ENCODE data around the gene C12orf57.

The C12orf57 gene

DNA sequence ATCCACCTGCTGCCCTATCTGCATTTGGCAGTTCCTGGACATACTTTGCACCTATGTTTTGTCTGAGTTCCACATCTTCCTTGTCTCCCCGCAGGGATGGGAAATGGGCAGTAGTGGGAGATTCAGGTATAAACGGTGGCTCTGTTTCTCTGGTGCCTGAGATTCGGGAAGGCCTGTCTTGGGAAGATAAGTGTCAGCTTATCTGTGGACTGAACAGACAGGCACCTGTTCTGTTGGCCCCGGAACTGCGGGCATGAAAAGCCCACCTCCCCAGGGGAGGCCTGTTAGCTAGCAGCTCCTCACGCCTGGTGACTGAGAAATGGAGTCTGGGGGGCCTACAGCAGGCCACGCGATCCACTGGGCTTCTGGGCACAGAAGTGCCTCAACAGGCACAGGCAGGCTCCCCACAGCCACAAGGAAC lies 20.8 kb downstream of the C12orf57 start:
- H3K4me3 ChIP-seq (ENCODE audit: low read depth in 1 of 2, low read length in 2 of 2): peak overlapping the region in 1 of 2 donors; percentile 54
- no peaks in the 10 kb centered on the region for H3K9me3 ChIP-seq (ENCODE audit: control insufficient read depth in 1 of 2, low read length in 2 of 2)
- H3K27ac ChIP-seq (ENCODE audit: low read length): peak overlapping the region; percentile 84
- H3K27me3 ChIP-seq (ENCODE audit: low read depth, low read length): no peaks in the 10 kb centered on the region
- peaks cover 34 to 42% of the 10 kb centered on the region in 2 donors for H3K36me3 ChIP-seq (ENCODE audit: control insufficient read depth in 1 of 2, insufficient read depth in 2 of 2, low read length in 2 of 2)
- H3K4me1 ChIP-seq (ENCODE audit: control insufficient read depth in 1 of 2, insufficient read depth in 2 of 2, low read length in 2 of 2): peaks cover 18 to 52% of the 10 kb centered on the region in 2 donors

DNA sequence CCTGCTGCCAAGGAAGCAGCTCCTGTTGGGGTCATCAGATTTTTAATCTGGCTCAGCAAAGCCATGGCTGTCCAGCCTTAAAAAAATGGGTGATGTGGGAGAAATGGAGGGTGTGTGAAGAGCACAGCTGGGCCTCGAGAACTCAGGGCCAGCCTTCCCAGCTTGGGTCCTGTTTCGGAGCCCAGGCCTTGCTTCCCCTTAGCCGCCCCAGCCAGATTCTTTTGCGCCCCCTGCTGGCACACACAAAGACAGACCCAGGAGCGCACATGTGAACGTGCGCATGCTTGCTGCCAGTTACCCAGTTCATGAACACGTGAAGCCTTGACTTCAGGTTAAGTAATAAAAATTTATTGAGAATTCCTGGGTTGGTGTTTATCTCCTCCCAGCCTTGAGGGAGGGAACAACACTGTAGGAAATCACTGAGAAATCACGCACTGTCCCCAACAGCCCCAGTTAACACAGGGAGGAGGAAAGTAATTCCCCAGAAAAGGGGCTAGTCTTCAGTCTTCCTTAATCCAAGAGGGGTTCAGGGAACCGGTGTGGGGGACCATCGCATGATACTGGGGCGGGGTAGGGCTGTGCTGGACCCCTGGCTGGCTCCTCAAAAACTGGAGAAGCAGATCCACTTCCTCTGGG lies 21.3 kb downstream of the C12orf57 start:
- H3K27me3 ChIP-seq (ENCODE audit: low read depth, low read length): no peaks in the 10 kb centered on the region
- peak overlapping the region in 1 of 2 donors; percentile 54 for H3K4me3 ChIP-seq (ENCODE audit: low read depth in 1 of 2, low read length in 2 of 2)
- H3K27ac ChIP-seq (ENCODE audit: low read length): peak overlapping the region; percentile 84
- no peaks in the 10 kb centered on the region for H3K9me3 ChIP-seq (ENCODE audit: control insufficient read depth in 1 of 2, low read length in 2 of 2)
- H3K36me3 ChIP-seq (ENCODE audit: control insufficient read depth in 1 of 2, insufficient read depth in 2 of 2, low read length in 2 of 2): peaks cover 34 to 42% of the 10 kb centered on the region in 2 donors
- H3K4me1 ChIP-seq (ENCODE audit: control insufficient read depth in 1 of 2, insufficient read depth in 2 of 2, low read length in 2 of 2): peaks cover 18 to 57% of the 10 kb centered on the region in 2 donors

DNA sequence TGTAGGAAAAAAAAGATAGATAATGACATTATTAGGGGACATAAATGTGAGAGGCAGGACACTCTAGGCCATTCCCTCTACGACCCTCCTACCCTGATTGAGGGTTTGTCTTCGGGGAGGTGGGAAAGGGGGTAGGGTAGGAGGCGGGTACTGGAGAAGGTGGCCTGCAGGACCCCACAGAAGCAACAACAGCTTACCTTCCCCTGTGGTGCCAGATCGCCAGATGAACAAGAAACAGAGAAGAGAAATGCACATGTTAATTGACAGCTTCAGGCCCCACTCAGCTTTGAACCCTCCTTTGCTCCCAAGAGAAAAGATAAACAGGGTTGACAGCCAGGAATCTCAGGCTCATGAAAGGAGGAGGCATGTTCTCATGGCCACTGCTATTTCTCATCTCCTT lies 21.9 kb downstream of the C12orf57 start:
- H3K4me1 ChIP-seq (ENCODE audit: control insufficient read depth in 1 of 2, insufficient read depth in 2 of 2, low read length in 2 of 2): peaks cover 18 to 51% of the 10 kb centered on the region in 2 donors
- peaks cover 34 to 42% of the 10 kb centered on the region in 2 donors for H3K36me3 ChIP-seq (ENCODE audit: control insufficient read depth in 1 of 2, insufficient read depth in 2 of 2, low read length in 2 of 2)
- no peaks in the 10 kb centered on the region for H3K9me3 ChIP-seq (ENCODE audit: control insufficient read depth in 1 of 2, low read length in 2 of 2)
- H3K4me3 ChIP-seq (ENCODE audit: low read depth in 1 of 2, low read length in 2 of 2): no peak overlapping the region
- H3K27me3 ChIP-seq (ENCODE audit: low read depth, low read length): no peaks in the 10 kb centered on the region
- no peak overlapping the region for H3K27ac ChIP-seq (ENCODE audit: low read length)

DNA sequence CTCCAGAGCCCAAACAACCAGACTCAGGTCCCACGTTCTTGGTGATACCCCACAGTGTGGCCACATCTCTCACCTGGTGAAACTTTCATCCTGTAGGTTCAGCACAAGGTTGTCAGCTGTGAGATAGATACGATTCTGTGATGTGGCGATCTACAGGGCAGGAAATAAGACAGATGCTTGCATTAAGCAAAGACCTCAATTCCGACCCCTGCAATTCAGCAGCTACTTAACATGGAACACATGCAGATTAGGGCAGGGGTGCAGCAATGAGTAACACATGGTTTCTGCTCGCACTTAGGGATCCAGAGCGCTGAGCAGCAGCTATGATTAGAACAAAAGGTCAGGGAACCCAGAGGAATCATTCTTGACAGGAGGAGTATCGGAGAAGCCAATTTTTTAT lies 22.5 kb downstream of the C12orf57 start:
- H3K4me1 ChIP-seq (ENCODE audit: control insufficient read depth in 1 of 2, insufficient read depth in 2 of 2, low read length in 2 of 2): peaks cover 12 to 47% of the 10 kb centered on the region in 2 donors
- no peaks in the 10 kb centered on the region for H3K27me3 ChIP-seq (ENCODE audit: low read depth, low read length)
- H3K9me3 ChIP-seq (ENCODE audit: control insufficient read depth in 1 of 2, low read length in 2 of 2): no peaks in the 10 kb centered on the region
- H3K36me3 ChIP-seq (ENCODE audit: control insufficient read depth in 1 of 2, insufficient read depth in 2 of 2, low read length in 2 of 2): peaks cover 34 to 42% of the 10 kb centered on the region in 2 donors
- H3K27ac ChIP-seq (ENCODE audit: low read length): no peak overlapping the region
- no peak overlapping the region for H3K4me3 ChIP-seq (ENCODE audit: low read depth in 1 of 2, low read length in 2 of 2)

DNA sequence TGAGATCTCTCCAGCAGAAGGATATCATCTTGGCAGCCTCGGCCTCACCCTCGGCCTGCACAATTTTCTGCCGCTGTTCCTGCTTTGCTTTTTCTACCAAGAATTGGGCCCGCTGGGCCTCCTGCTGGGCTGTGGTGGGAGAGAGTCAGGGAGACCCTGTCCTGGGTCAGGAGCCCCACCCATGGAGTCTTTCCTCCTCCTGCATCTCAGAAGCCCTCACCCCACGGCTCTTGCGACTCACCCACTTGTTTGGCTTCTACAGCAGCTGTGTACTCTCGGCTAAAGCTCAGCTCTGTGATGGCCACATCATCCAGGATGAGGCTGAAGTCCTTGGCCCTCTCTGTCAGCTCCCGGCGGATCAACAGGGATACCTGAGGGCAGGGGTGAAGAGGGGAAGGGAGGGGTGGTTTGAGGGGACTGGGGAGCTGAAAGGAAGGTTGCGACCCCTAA lies 23.9 kb downstream of the C12orf57 start:
- H3K4me1 ChIP-seq (ENCODE audit: control insufficient read depth in 1 of 2, insufficient read depth in 2 of 2, low read length in 2 of 2): peaks cover 14 to 42% of the 10 kb centered on the region in 2 donors
- no peak overlapping the region for H3K27ac ChIP-seq (ENCODE audit: low read length)

DNA sequence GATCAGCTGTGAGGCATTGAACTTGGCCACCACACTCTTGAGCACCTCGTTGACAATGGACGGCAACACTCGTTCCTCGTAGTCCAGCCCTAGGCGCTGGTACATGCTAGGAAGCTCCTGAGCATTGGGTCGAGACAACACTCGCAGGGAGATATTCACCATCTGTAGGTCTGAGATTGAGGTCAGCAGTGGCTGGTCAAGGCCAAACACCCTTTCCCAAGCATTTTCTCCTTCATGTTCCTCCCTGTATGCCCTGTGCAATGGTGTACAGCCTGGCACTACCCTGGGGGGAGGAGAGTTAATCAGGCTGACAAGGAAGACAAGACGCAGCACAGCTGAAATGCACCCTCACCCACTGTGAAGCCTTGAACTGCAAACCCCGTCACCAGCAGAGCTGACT lies 24.6 kb downstream of the C12orf57 start:
- H3K36me3 ChIP-seq (ENCODE audit: control insufficient read depth in 1 of 2, insufficient read depth in 2 of 2, low read length in 2 of 2): peaks cover 34 to 42% of the 10 kb centered on the region in 2 donors
- H3K4me1 ChIP-seq (ENCODE audit: control insufficient read depth in 1 of 2, insufficient read depth in 2 of 2, low read length in 2 of 2): peaks cover 14 to 41% of the 10 kb centered on the region in 2 donors
- no peak overlapping the region for H3K27ac ChIP-seq (ENCODE audit: low read length)
- peak overlapping the region in 1 of 2 donors; percentile 82 for H3K4me3 ChIP-seq (ENCODE audit: low read depth in 1 of 2, low read length in 2 of 2)
- no peaks in the 10 kb centered on the region for H3K27me3 ChIP-seq (ENCODE audit: low read depth, low read length)
- H3K9me3 ChIP-seq (ENCODE audit: control insufficient read depth in 1 of 2, low read length in 2 of 2): no peaks in the 10 kb centered on the region

More for the DNA sequence above, 23.9 kb downstream of the C12orf57 start:
- Histone ChIP-seq H3K4me3 (ENCODE audit: low read depth in 1 of 2, low read length in 2 of 2) (no peak overlapping the region), H3K27me3 (ENCODE audit: low read depth, low read length) (no peaks in the 10 kb centered on the region), H3K9me3 (ENCODE audit: control insufficient read depth in 1 of 2, low read length in 2 of 2) (no peaks in the 10 kb centered on the region), H3K36me3 (ENCODE audit: control insufficient read depth in 1 of 2, insufficient read depth in 2 of 2, low read length in 2 of 2) (peaks cover 34 to 42% of the 10 kb centered on the region in 2 donors)

DNA sequence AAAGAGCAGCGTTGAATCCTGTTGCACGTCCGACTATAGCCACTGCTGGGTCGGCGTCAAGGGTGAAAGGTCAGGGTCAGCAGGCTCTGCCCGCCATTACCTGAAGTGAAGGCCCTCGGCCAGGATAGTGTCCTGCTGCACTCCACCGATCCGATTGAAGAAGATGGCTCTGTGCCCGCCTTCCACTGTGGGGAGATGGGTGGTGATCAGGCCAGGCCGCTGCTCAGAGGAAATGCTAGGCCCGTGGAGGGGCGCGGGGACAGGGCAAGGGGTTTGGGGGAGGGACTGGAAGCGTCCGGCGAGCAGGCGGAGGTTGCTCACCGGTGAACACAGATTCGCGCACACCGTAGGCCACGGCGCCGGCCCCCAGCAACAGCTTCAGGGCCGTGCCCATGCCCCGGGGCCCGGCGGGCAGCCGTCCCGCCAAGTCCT lies 26.3 kb downstream of the C12orf57 start:
- Histone ChIP-seq H3K4me3 (ENCODE audit: low read depth in 1 of 2, low read length in 2 of 2) (peak overlapping the region; percentile 82 to 100), H3K4me1 (ENCODE audit: control insufficient read depth in 1 of 2, insufficient read depth in 2 of 2, low read length in 2 of 2) (peaks cover 14 to 30% of the 10 kb centered on the region in 2 donors), H3K27ac (ENCODE audit: low read length) (peak overlapping the region; percentile 97), H3K9me3 (ENCODE audit: control insufficient read depth in 1 of 2, low read length in 2 of 2) (no peaks in the 10 kb centered on the region), H3K36me3 (ENCODE audit: control insufficient read depth in 1 of 2, insufficient read depth in 2 of 2, low read length in 2 of 2) (peaks cover 43 to 54% of the 10 kb centered on the region in 2 donors), H3K27me3 (ENCODE audit: low read depth, low read length) (no peaks in the 10 kb centered on the region)

DNA sequence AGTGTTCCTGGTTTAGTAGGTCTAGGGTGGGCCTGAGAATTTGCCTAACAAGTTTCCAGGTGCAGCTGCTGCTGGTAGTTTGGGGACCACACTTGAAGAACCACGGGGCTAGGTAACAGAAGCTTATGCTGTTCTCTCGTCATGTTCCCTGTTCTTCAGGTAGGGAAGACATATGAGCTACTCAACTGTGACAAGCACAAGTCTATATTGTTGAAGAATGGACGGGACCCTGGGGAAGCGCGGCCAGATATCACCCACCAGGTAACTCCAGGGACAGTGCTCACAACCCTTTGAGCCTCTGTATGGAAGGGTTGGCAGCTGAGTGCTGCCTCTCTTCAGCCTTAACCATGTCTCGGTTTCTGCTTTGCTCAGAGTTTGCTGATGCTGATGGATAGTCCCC lies 30.4 kb downstream of the C12orf57 start:
- H3K27me3 ChIP-seq (ENCODE audit: low read depth, low read length): no peaks in the 10 kb centered on the region
- H3K27ac ChIP-seq (ENCODE audit: low read length): no peak overlapping the region
- H3K4me1 ChIP-seq (ENCODE audit: control insufficient read depth in 1 of 2, insufficient read depth in 2 of 2, low read length in 2 of 2): peaks cover 10 to 20% of the 10 kb centered on the region in 2 donors
- H3K4me3 ChIP-seq (ENCODE audit: low read depth in 1 of 2, low read length in 2 of 2): no peak overlapping the region
- peaks cover 43 to 53% of the 10 kb centered on the region in 2 donors for H3K36me3 ChIP-seq (ENCODE audit: control insufficient read depth in 1 of 2, insufficient read depth in 2 of 2, low read length in 2 of 2)
- H3K9me3 ChIP-seq (ENCODE audit: control insufficient read depth in 1 of 2, low read length in 2 of 2): no peaks in the 10 kb centered on the region

DNA sequence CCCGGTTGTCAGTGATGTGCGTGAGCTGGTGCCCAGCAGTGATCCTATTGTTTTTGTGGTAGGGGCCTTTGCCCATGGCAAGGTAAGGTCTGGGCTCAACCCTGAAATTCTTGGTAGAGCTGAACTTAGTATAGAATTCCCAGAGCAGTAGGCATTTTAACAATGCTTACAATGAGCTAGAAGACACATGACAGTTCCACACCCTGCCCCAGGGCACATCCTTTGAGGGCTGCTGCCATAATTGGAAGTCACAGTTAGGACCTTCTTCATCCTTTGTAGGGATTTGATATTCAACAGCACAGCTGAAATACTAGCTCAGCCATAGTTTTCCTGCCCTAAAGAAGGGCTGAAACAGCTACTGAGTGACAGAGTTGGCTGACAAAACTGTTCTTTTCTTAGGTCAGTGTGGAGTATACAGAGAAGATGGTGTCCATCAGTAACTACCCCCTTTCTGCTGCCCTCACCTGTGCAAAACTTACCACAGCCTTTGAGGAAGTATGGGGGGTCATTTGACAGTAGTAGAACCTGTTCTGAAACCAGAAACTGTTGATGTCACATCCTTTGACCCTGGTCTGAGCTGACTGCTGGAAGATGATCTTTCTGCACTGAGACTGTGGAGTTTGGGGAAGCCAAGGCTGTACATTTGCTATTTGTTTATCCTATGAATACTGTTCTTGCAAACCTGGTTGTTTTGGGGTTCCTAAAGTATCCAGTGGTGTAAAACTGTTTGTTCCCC lies 31.6 kb downstream of the C12orf57 start:
- H3K36me3 ChIP-seq (ENCODE audit: control insufficient read depth in 1 of 2, insufficient read depth in 2 of 2, low read length in 2 of 2): peaks cover 49 to 63% of the 10 kb centered on the region in 2 donors

DNA sequence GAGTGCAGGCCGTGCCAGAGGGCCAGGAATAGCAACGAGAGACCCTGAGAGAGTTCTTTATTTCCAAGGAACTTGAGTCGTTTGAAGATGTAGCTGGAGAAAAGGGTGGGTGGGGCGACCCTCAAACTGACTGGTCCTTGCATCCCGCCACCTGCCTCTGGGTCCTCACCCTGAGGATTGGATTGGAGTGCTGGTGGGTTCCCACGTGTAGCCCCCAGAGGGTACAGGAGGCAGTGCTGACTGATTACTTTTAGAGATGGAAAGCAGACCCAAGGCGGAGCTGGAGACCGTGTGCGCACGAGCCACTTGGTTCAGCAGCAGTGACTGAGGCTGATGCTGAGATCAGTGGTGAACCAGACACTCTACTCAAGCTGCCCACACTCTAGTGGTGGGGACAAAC lies 33.8 kb downstream of the C12orf57 start:
- Histone ChIP-seq H3K27me3 (ENCODE audit: low read depth, low read length) (no peaks in the 10 kb centered on the region), H3K27ac (ENCODE audit: low read length) (no peak overlapping the region), H3K36me3 (ENCODE audit: control insufficient read depth in 1 of 2, insufficient read depth in 2 of 2, low read length in 2 of 2) (peaks cover 66 to 84% of the 10 kb centered on the region in 2 donors), H3K4me3 (ENCODE audit: low read depth in 1 of 2, low read length in 2 of 2) (no peak overlapping the region), H3K4me1 (ENCODE audit: control insufficient read depth in 1 of 2, insufficient read depth in 2 of 2, low read length in 2 of 2) (no peaks in the 10 kb centered on the region), H3K9me3 (ENCODE audit: control insufficient read depth in 1 of 2, low read length in 2 of 2) (no peaks in the 10 kb centered on the region)

More for the DNA sequence above, 31.6 kb downstream of the C12orf57 start:
- H3K4me1 ChIP-seq (ENCODE audit: control insufficient read depth in 1 of 2, insufficient read depth in 2 of 2, low read length in 2 of 2): peaks cover 7 to 10% of the 10 kb centered on the region in 2 donors
- H3K27ac ChIP-seq (ENCODE audit: low read length): no peak overlapping the region
- no peaks in the 10 kb centered on the region for H3K27me3 ChIP-seq (ENCODE audit: low read depth, low read length)
- H3K4me3 ChIP-seq (ENCODE audit: low read depth in 1 of 2, low read length in 2 of 2): no peak overlapping the region
- no peaks in the 10 kb centered on the region for H3K9me3 ChIP-seq (ENCODE audit: control insufficient read depth in 1 of 2, low read length in 2 of 2)

DNA sequence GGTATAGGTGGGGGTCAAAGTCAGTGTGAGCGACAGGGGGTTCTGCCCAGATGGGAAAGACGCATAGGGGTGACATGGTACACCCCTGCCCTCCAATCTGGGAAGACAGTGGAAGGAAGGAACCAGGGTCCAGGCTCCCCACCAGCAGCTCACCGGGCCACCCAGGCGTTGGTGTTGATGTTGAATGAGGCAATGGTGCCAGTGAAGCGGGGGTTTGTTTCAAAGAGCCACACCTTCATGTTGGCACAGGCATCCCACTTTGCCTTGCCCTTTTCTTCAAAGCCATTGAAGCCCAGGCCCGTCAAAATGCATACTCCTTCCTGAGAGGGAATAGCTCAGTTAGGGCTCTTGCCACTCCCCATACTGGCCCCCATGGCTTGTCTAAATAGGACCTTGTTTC lies 34.4 kb downstream of the C12orf57 start:
- Histone ChIP-seq H3K4me1 (ENCODE audit: control insufficient read depth in 1 of 2, insufficient read depth in 2 of 2, low read length in 2 of 2) (no peaks in the 10 kb centered on the region), H3K27ac (ENCODE audit: low read length) (no peak overlapping the region), H3K4me3 (ENCODE audit: low read depth in 1 of 2, low read length in 2 of 2) (no peak overlapping the region), H3K36me3 (ENCODE audit: control insufficient read depth in 1 of 2, insufficient read depth in 2 of 2, low read length in 2 of 2) (peaks cover 67 to 86% of the 10 kb centered on the region in 2 donors), H3K9me3 (ENCODE audit: control insufficient read depth in 1 of 2, low read length in 2 of 2) (no peaks in the 10 kb centered on the region), H3K27me3 (ENCODE audit: low read depth, low read length) (no peaks in the 10 kb centered on the region)
